ENCODE measurements around the gene RBM19.

The RBM19 gene

DNA sequence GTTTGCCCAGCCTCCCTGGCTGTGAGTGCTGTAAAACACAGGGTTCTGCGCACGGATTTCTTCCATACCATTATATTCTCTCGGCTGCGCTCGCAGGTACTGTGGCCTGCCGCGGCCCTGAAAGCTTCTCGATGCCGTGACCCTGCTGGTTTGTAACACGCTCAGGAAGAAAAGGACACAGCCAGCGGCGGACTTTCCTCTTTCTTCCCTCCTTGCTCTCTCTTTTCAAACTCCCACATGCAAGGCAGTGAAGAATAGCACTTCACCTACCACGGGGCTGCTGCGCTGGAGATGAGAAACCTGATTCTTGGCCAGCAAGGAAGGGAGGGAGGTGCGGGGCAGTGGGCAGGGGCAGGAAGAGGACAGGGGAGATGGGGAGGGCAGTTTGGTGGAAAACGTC is 130.2 kb downstream of the RBM19 start:
- no peak for TF ChIP-seq CTCF (IDR thresholded peaks at IDR 0.05; ENCODE audit: extremely low read depth, missing control alignments)
- DNase-seq (ENCODE audit: low spot score) = no peak

DNA sequence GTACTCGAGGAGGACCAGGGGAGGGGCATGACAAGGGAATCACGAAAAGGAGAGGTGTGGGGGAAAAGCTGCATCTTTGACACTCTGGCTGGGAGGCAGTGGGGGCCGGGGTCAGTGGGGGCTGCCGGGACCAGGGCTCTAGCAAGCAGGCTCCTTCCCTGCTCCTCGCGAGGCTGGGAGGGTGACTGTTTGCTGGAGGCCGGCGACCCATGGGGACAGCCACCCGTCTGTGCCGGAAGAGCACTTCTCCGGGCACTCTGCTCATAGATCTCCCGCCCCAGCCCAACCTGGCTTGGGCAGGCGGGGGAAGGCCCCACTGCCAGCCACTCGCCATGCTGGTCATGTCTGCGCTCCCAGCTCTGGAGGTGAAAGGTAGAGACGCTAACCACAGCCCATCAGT is 130.7 kb downstream of the RBM19 start:
- no peak for DNase-seq (ENCODE audit: low spot score)
- TF ChIP-seq CTCF (IDR thresholded peaks at IDR 0.05; ENCODE audit: extremely low read depth, missing control alignments) = no peak

- DNase-seq (ENCODE audit: low spot score) = no peak
- no peak for TF ChIP-seq CTCF (IDR thresholded peaks at IDR 0.05; ENCODE audit: extremely low read depth, missing control alignments)
Observed at GRCh38 chr12:113833422-113833821, 132.7 kb downstream of the RBM19 start.

DNA sequence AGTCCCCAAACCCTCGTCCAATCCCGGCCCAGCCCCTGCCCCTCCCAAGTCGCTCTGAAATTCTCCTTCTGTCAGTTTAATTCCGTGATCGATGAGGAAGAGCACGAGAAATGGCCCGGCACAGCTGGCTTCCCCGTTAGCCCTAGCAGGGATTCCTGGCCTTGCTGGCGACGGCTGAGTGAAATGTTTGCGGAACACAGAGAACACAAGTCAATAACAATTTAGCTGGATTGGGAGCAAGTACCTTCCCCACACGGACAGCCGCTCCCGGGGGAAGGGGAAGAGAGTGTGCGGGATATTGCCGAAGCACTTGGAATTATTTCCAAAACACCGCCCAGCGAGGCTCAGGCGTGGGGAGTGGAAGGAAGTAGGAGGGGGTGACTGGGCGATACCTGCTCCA is 134.6 kb downstream of the RBM19 start:
- DNase-seq (ENCODE audit: low spot score) = no peak
- TF ChIP-seq CTCF (IDR thresholded peaks at IDR 0.05; ENCODE audit: extremely low read depth, missing control alignments) = no peak

GRCh38 chr12:113831016-113831415 is 135.1 kb downstream of the RBM19 start:
- TF ChIP-seq CTCF (IDR thresholded peaks at IDR 0.05; ENCODE audit: extremely low read depth, missing control alignments) = no peak
- no peak for DNase-seq (ENCODE audit: low spot score)

DNA sequence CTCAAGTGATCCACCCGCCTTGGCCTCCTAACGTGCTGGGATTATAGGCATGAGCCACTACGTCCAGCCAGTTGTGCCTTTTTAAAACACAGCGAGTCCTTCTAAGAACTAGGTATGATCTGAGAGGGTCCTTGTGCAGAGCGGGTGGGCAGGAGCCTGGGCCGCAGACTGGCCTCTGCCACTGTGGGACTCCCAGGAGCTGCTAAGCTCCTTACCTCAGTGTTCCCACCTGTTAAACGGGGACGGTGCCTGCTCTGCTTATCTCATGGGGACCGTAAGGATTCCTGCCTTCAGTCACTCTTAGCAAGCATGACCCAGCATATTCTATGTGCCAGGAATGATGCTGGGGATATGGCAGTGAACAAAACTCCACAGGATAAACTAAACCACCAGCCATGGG is 136.9 kb downstream of the RBM19 start:
- no peak for TF ChIP-seq CTCF (IDR thresholded peaks at IDR 0.05; ENCODE audit: extremely low read depth, missing control alignments)
- no peak for DNase-seq (ENCODE audit: low spot score)

DNA sequence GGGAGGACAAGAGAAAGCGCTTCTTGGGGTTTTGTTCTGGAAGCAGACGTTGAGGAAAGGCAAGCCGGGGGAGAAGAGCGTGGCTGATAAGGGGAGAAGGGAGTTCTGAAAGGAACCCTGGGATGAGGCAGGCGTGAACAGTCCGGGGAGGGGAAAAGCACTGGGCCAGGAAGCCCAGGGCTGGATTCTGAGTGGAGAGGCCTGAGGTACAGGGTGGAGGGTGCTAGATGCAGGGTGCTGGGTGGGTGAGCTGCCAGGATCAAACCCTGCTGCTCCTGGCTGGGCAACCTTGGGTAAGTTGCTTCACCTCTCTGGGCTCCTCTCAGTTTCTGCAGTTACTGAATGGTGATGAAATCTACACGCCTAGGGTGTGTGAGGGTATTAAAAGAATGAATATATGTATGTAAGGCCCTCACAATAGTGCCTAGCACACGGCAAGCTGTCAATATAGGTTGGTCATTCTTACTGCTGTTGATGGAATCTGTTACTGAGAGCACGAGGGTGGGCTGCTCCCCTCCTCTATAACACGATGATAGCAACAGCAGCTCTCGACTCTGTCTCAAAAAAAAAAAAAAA is 138.5 kb downstream of the RBM19 start:
- no peak for DNase-seq (ENCODE audit: low spot score)
- TF ChIP-seq CTCF (IDR thresholded peaks at IDR 0.05; ENCODE audit: extremely low read depth, missing control alignments) = no peak

All from GM20000 (cell line).